Hematopoietic multipotent progenitor cell treated with erythropoietin and hydrocortisone succinate and interleukin-3 and kit ligand, for 17 days (in vitro differentiated cells): ENCODE measurements around the gene IGLL1.

Experiments
- DNase-seq: peaks from one replicate; pipeline ENCODE4 v3.0.0-alpha.2; 2015; ENCODE audit warnings: low spot score

Gene IGLL1

GRCh38 chr22:23527971-23528740, 51.9 kb downstream of the IGLL1 start:
- no peak for DNase-seq

- DNase-seq, result no peak
Measured at GRCh38 chr22:23526596-23527316, 53.3 kb downstream of the IGLL1 start.

- DNase-seq, result no peak
Measured at GRCh38 chr22:23525510-23525909, 54.6 kb downstream of the IGLL1 start.

- DNase-seq, result no peak
Measured at GRCh38 chr22:23524226-23524625, 55.9 kb downstream of the IGLL1 start.

GRCh38 chr22:23523713-23524112, 56.4 kb downstream of the IGLL1 start:
- DNase-seq, result no peak
